Ovary (tissue), 3 donors: ENCODE data around the gene TNPO3.

Experiments
- EP300 ChIP-seq: sonication (generic); formaldehyde crosslinking; IDR thresholded peaks from one replicate; pipeline ENCODE4 v1.6.1; 2017; ENCODE audit warnings: antibody characterized with exemption
- POLR2A ChIP-seq: fragments of 450-650 bp; IDR thresholded peaks from one replicate; pipeline ENCODE4 v1.6.1; 2017; ENCODE audit warnings: antibody characterized with exemption, mild to moderate bottlenecking, moderate library complexity
- TF ChIP-seq, protein P1 (sequence below), 3 donors: fragments of 450-650 bp in 2 of 3; fragments of 200-600 bp in 1 of 3; IDR thresholded peaks; one replicate each; pipeline versions ENCODE4 v1.5.1 to v1.8.0; 2016 to 2022; ENCODE audit warnings: antibody characterized with exemption in 3 of 3, mild to moderate bottlenecking in 1 of 3
- donor health status: DM: no; HTN: no; CAD: no.

GRCh38 chr7:129067943-129068548, 13.1 kb upstream of the TNPO3 start:
- TF ChIP-seq, protein P1, sequence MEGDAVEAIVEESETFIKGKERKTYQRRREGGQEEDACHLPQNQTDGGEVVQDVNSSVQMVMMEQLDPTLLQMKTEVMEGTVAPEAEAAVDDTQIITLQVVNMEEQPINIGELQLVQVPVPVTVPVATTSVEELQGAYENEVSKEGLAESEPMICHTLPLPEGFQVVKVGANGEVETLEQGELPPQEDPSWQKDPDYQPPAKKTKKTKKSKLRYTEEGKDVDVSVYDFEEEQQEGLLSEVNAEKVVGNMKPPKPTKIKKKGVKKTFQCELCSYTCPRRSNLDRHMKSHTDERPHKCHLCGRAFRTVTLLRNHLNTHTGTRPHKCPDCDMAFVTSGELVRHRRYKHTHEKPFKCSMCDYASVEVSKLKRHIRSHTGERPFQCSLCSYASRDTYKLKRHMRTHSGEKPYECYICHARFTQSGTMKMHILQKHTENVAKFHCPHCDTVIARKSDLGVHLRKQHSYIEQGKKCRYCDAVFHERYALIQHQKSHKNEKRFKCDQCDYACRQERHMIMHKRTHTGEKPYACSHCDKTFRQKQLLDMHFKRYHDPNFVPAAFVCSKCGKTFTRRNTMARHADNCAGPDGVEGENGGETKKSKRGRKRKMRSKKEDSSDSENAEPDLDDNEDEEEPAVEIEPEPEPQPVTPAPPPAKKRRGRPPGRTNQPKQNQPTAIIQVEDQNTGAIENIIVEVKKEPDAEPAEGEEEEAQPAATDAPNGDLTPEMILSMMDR (IDR thresholded peaks at IDR 0.05), result no peak
- TF ChIP-seq EP300, result no peak
- TF ChIP-seq POLR2A, result no peak
